ENCODE data around the gene PMPCA.

Gene PMPCA

GRCh38 chr9:136373300-136374182 is 36.9 kb upstream of the PMPCA start, which contains the start of gene CARD9:
Gene CARD9, minus strand, starts transcription at chr9:136373669. Its CDS starts 1,591 bp downstream, at chr9:136372078.
- DNase-seq, result peak in 11 of 56 donors; percentile 19 to 49 (median 36)

GRCh38 chr9:136374183-136374575 is 36.3 kb upstream of the PMPCA start:
- no peak for DNase-seq

GRCh38 chr9:136375096-136375495 is 35.4 kb upstream of the PMPCA start:
- DNase-seq, result no peak

GRCh38 chr9:136376457-136376856 is 34.0 kb upstream of the PMPCA start:
- no peak for DNase-seq

GRCh38 chr9:136377341-136378169 is 32.9 kb upstream of the PMPCA start:
- peak in 1 of 56 donors; percentile 31 for DNase-seq

- no peak for DNase-seq
Observed at GRCh38 chr9:136378170-136379002, 32.1 kb upstream of the PMPCA start.

- DNase-seq, result no peak
Observed at GRCh38 chr9:136379003-136379287, 31.5 kb upstream of the PMPCA start.

- no peak for DNase-seq
Observed at GRCh38 chr9:136379401-136379800, 31.1 kb upstream of the PMPCA start.

- DNase-seq, result no peak
Observed at GRCh38 chr9:136379891-136380290, 30.6 kb upstream of the PMPCA start.

- no peak for DNase-seq
Observed at GRCh38 chr9:136380381-136380780, 30.1 kb upstream of the PMPCA start.

- DNase-seq, result peak in 11 of 56 donors; percentile 12 to 54 (median 25)
Observed at GRCh38 chr9:136381311-136381710, 29.1 kb upstream of the PMPCA start.

GRCh38 chr9:136381966-136382513 is 28.4 kb upstream of the PMPCA start:
- DNase-seq, result peak in 26 of 56 donors; percentile 16 to 80 (median 48)

- DNase-seq, result no peak
Observed at GRCh38 chr9:136383436-136383835, 27.0 kb upstream of the PMPCA start.

- DNase-seq, result no peak
Observed at GRCh38 chr9:136385015-136385414, 25.4 kb upstream of the PMPCA start.

GRCh38 chr9:136386018-136386417 is 24.4 kb upstream of the PMPCA start:
- DNase-seq, result no peak

GRCh38 chr9:136387217-136387616 is 23.2 kb upstream of the PMPCA start:
- DNase-seq, result no peak

GRCh38 chr9:136389396-136389795 is 21.1 kb upstream of the PMPCA start:
- peak in 24 of 56 donors; percentile 19 to 83 (median 47) for DNase-seq

GRCh38 chr9:136391737-136392537 is 18.5 kb upstream of the PMPCA start:
- no peak for DNase-seq

- DNase-seq, result peak in 16 of 56 donors; percentile 9 to 62 (median 27)
Observed at GRCh38 chr9:136392538-136393449, 17.7 kb upstream of the PMPCA start.

All from nucleus accumbens (tissue), 56 donors.